GM12891 (cell line): ENCODE measurements around the gene COL4A2.

Experiments
- PAX5 ChIP-seq: IDR thresholded peaks from 2 replicates; pipeline ENCODE4 v1.6.1; 2011; ENCODE audit warnings: low read length, moderate library complexity, mild to moderate bottlenecking; ENCODE audit not compliant: insufficient read depth, severe bottlenecking
- POLR2A ChIP-seq: IDR thresholded peaks from 2 replicates; pipeline ENCODE4 v1.6.1; 2011; ENCODE audit warnings: low read depth, low read length, control low read depth
- POLR2AphosphoS5 ChIP-seq: IDR thresholded peaks from 2 replicates; pipeline ENCODE4 v1.6.1; 2011; ENCODE audit warnings: low read depth, low read length, control low read depth
- POU2F2 ChIP-seq: IDR thresholded peaks from 2 replicates; pipeline ENCODE4 v1.6.1; 2011; ENCODE audit warnings: low read depth, mild to moderate bottlenecking, control low read depth, low read length, moderate library complexity
- SPI1 ChIP-seq: IDR thresholded peaks from 2 replicates; pipeline ENCODE4 v1.6.1; 2011; ENCODE audit warnings: low read depth, low read length, control low read depth
- TAF1 ChIP-seq: IDR thresholded peaks from 2 replicates; pipeline ENCODE4 v1.6.1; 2011; ENCODE audit warnings: low read depth, low read length, control low read depth

- no peak for TF ChIP-seq TAF1
- no peak for TF ChIP-seq POLR2AphosphoS5
- no peak for TF ChIP-seq POLR2A
- no peak for TF ChIP-seq POU2F2
- no peak for TF ChIP-seq SPI1
- no peak for TF ChIP-seq PAX5
Observed at GRCh38 chr13:110297766-110298504, 9.1 kb upstream of the COL4A2 start.
